ENCODE data around the gene HS6ST1.

- TF ChIP-seq CTCF (IDR thresholded peaks at IDR 0.05; ENCODE audit: extremely low read depth in 1 of 2, insufficient read depth in 1 of 2, low read depth in 1 of 2, low read length in 2 of 2) (no peak), POLR2A (IDR thresholded peaks at IDR 0.05; ENCODE audit: low read depth, low read length) (no peak), JUN (IDR thresholded peaks at IDR 0.05; ENCODE audit: borderline replicate concordance, insufficient read depth, insufficient read length, low read depth) (no peak), POLR2AphosphoS5 (IDR thresholded peaks at IDR 0.05; ENCODE audit: insufficient read depth, low read depth, low read length) (no peak), EZH2 (IDR thresholded peaks at IDR 0.05; ENCODE audit: borderline replicate concordance, low read depth, low read length, severe bottlenecking) (no peak), FOS (IDR thresholded peaks at IDR 0.05; ENCODE audit: borderline replicate concordance, insufficient read depth, low read length) (no peak), MYC (IDR thresholded peaks at IDR 0.05; ENCODE audit: low read depth, low read length) (no peak), MAX (IDR thresholded peaks at IDR 0.05; ENCODE audit: insufficient read depth, insufficient read length) (no peak), GATA2 (IDR thresholded peaks at IDR 0.05; ENCODE audit: insufficient read depth, insufficient read length, low read depth, low read length) (no peak)
These were observed 34.6 kb downstream of the HS6ST1 start for GRCh38 chr2:128284037-128284441.
